WTC11 (cell line): ENCODE measurements around the gene SKOR2.

ENCODE experiments used
- CBFB ChIP-seq: sonication (generic); formaldehyde crosslinking; IDR thresholded peaks from 2 replicates; pipeline ENCODE4 v1.8.1; 2022; ENCODE audit warnings: mild to moderate bottlenecking, low read depth, missing genetic modification reagents
- CREM ChIP-seq: sonication (generic); formaldehyde crosslinking; IDR thresholded peaks from 2 replicates; pipeline ENCODE4 v1.8.1; 2022; ENCODE audit warnings: mild to moderate bottlenecking, missing genetic modification reagents, moderate library complexity
- CTCF ChIP-seq: fragments of 200-600 bp; IDR thresholded peaks from 2 replicates; pipeline ENCODE4 v1.8.0; 2022; ENCODE audit warnings: antibody characterized with exemption
- ELF4 ChIP-seq: sonication (generic); formaldehyde crosslinking; IDR thresholded peaks from 2 replicates; pipeline ENCODE4 v1.8.1; 2022; ENCODE audit warnings: low read depth, mild to moderate bottlenecking, moderate library complexity, missing genetic modification reagents
- IRF1 ChIP-seq: sonication (generic); formaldehyde crosslinking; IDR thresholded peaks from 2 replicates; pipeline ENCODE4 v1.8.0; 2023; ENCODE audit warnings: missing genetic modification reagents
- IRF2 ChIP-seq: sonication (generic); formaldehyde crosslinking; IDR thresholded peaks from 2 replicates; pipeline ENCODE4 v1.8.0; 2022; ENCODE audit warnings: low read depth, missing genetic modification reagents, borderline replicate concordance
- MXD4 ChIP-seq: fragments of 250-450 bp; sonication (Bioruptor Pico); IDR thresholded peaks from 2 replicates; pipeline ENCODE4 v1.8.0; 2021; ENCODE audit warnings: mild to moderate bottlenecking, moderate library complexity, borderline replicate concordance
- NFE2L1 ChIP-seq: sonication (generic); formaldehyde crosslinking; IDR thresholded peaks from 2 replicates; pipeline ENCODE4 v1.8.1; 2023; ENCODE audit warnings: missing genetic modification reagents
- RORB ChIP-seq: fragments of 250-450 bp; sonication (Bioruptor Pico); IDR thresholded peaks from 2 replicates; pipeline ENCODE4 v1.9.0; 2021; ENCODE audit warnings: mild to moderate bottlenecking
- USF1 ChIP-seq: sonication (generic); formaldehyde crosslinking; IDR thresholded peaks from 2 replicates; pipeline ENCODE4 v1.8.0; 2022; ENCODE audit warnings: mild to moderate bottlenecking, missing genetic modification reagents
- ZNF121 ChIP-seq: sonication (generic); formaldehyde crosslinking; IDR thresholded peaks from 2 replicates; pipeline ENCODE4 v1.8.0; 2023; ENCODE audit warnings: missing genetic modification reagents
- ZNF423 ChIP-seq: fragments of 250-450 bp; sonication (Bioruptor Pico); IDR thresholded peaks from 2 replicates; pipeline ENCODE4 v2.1.2; 2022; ENCODE audit warnings: mild to moderate bottlenecking, moderate library complexity
- TF ChIP-seq, protein P1 (sequence below): sonication (generic); formaldehyde crosslinking; IDR thresholded peaks from 2 replicates; pipeline ENCODE4 v1.8.1; 2022; ENCODE audit warnings: mild to moderate bottlenecking, moderate library complexity, missing genetic modification reagents

DNA sequence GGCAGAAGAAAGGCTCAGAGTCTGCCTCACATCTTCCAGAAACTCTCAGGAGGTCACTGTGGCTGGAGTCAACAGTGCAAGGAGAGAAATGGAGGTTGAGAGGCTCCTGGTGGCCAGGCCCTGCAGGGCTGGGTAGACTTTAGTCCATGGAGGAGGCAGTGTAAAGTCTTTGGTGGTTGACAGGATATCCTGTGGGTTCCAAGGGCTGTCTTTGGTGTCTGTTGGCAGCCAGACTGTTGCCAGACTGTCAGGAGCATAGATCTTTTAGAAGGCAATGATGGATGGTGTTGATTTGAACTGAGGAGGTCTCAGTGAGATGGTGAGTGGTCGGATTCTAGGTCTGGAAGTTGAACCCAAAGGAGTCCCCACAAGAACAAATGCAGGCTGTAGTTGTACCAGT, 45.0 kb upstream of the SKOR2 start:
- no peak for TF ChIP-seq CTCF
- TF ChIP-seq USF1 (CRISPR knock-in tag), result no peak
- no peak for TF ChIP-seq IRF1
- TF ChIP-seq ELF4 (CRISPR knock-in tag), result no peak
- no peak for TF ChIP-seq IRF2 (CRISPR knock-in tag)
- TF ChIP-seq ZNF423 (CRISPR knock-in tag), result no peak
- no peak for TF ChIP-seq RORB (CRISPR knock-in tag)
- TF ChIP-seq MXD4, result no peak
- no peak for TF ChIP-seq CBFB (CRISPR knock-in tag)
- TF ChIP-seq, protein P1, sequence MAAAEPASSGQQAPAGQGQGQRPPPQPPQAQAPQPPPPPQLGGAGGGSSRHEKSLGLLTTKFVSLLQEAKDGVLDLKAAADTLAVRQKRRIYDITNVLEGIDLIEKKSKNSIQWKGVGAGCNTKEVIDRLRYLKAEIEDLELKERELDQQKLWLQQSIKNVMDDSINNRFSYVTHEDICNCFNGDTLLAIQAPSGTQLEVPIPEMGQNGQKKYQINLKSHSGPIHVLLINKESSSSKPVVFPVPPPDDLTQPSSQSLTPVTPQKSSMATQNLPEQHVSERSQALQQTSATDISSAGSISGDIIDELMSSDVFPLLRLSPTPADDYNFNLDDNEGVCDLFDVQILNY (CRISPR knock-in tag), result no peak
- no peak for TF ChIP-seq NFE2L1 (CRISPR knock-in tag)
- no peak for TF ChIP-seq CREM
- TF ChIP-seq ZNF121 (CRISPR knock-in tag), result no peak
